IMR-90 (cell line): ENCODE results near the gene NRCAM. TPM values are rescaled to one million over a fixed set of nuclear protein-coding genes. Genes with fewer than 3 reads are reported as not detected.

Experiments
- ATAC-seq: fragments of 200-7000 bp; cut with Tn5 transposase; 2 replicates; pipeline ENCODE4 v1.9.1; 2020; ENCODE audit warnings: low read depth, mild to moderate bottlenecking, moderate library complexity
- BruUV-seq: library from RNA; stranded (reverse); fragments of 400-500 nt; replicated peaks from 2 replicates; lab custom pipeline; 2021; lab: Mats Ljungman, UMichigan
- CTCF ChIA-PET: fragments of 300-600 bp; formaldehyde crosslinking; extraction: SDS; loops from one replicate; lab custom pipeline; 2021; ENCODE audit warnings: antibody characterized with exemption; lab: Yijun Ruan, JAX
- POLR2A ChIA-PET: fragments of 300-600 bp; sonication (Branson Sonifier 250); formaldehyde crosslinking; loops from one replicate; lab custom pipeline; 2022; ENCODE audit warnings: antibody characterized with exemption; ENCODE audit not compliant: unreplicated experiment; lab: Charles Lee
- DNase-seq: peaks from one replicate; pipeline ENCODE4 v3.0.0; 2013
- H2AFZ ChIP-seq: replicated peaks from 2 replicates; pipeline ENCODE3; 2013; ENCODE audit warnings: low read length, mild to moderate bottlenecking; ENCODE audit not compliant: poor library complexity
- H2AK5ac ChIP-seq: 2 replicates; pipeline ENCODE4 v1.6.1; 2013; ENCODE audit warnings: low read depth, low read length, inconsistent platforms
- H2AK9ac ChIP-seq: replicated peaks from 2 replicates; pipeline ENCODE3; 2013; ENCODE audit warnings: mild to moderate bottlenecking, low read depth, low read length, moderate library complexity; ENCODE audit not compliant: poor library complexity
- H2BK120ac ChIP-seq: 2 replicates; pipeline ENCODE4 v1.6.1; 2013; ENCODE audit warnings: low read depth, low read length, inconsistent platforms
- H2BK15ac ChIP-seq: 3 replicates; pipeline ENCODE4 v1.6.1; 2013; ENCODE audit warnings: low read depth, low read length, inconsistent platforms
- H2BK20ac ChIP-seq: 2 replicates; pipeline ENCODE4 v1.6.1; 2013; ENCODE audit warnings: low read depth, mild to moderate bottlenecking, inconsistent platforms, low read length, moderate library complexity
- H2BK5ac ChIP-seq: 2 replicates; pipeline ENCODE4 v1.6.1; 2013; ENCODE audit warnings: mild to moderate bottlenecking, low read depth, low read length, inconsistent platforms; ENCODE audit not compliant: poor library complexity, severe bottlenecking
- H3K14ac ChIP-seq: replicated peaks from 2 replicates; pipeline ENCODE4 v1.6.1; 2013; ENCODE audit warnings: low read depth, low read length, inconsistent platforms
- H3K18ac ChIP-seq: 2 replicates; pipeline ENCODE4 v1.6.1; 2013; ENCODE audit warnings: low read depth, low read length, control low read depth
- H3K23ac ChIP-seq: 2 replicates; pipeline ENCODE4 v1.6.1; 2013; ENCODE audit warnings: low read depth, low read length, inconsistent platforms
- H3K27ac ChIP-seq: 2 replicates; pipeline ENCODE4 v1.5.1; 2013; ENCODE audit warnings: mild to moderate bottlenecking, control low read depth, low read length; ENCODE audit not compliant: insufficient read depth
- H3K27me3 ChIP-seq: 2 replicates; pipeline ENCODE4 v1.6.1; 2013; ENCODE audit warnings: low read length; ENCODE audit not compliant: control insufficient read depth, insufficient read depth
- H3K36me3 ChIP-seq: 2 replicates; pipeline ENCODE4 v1.6.1; 2013; ENCODE audit warnings: low read length, mixed read lengths; ENCODE audit not compliant: control insufficient read depth, insufficient read depth
- H3K4ac ChIP-seq: 2 replicates; pipeline ENCODE4 v1.6.1; 2013; ENCODE audit warnings: low read depth, low read length, inconsistent platforms
- H3K4me1 ChIP-seq: 2 replicates; pipeline ENCODE4 v1.6.1; 2013; ENCODE audit warnings: low read length, mixed read lengths; ENCODE audit not compliant: control insufficient read depth, insufficient read depth
- H3K4me2 ChIP-seq: 2 replicates; pipeline ENCODE4 v1.6.1; 2013; ENCODE audit warnings: low read depth, mild to moderate bottlenecking, control low read depth, low read length, moderate library complexity
- H3K4me3 ChIP-seq: 2 replicates; pipeline ENCODE4 v1.5.1; 2013; ENCODE audit warnings: low read depth, mild to moderate bottlenecking, control low read depth, low read length, moderate library complexity; ENCODE audit not compliant: insufficient read depth
- H3K56ac ChIP-seq: 2 replicates; pipeline ENCODE4 v1.6.1; 2013; ENCODE audit warnings: low read length, inconsistent platforms; ENCODE audit not compliant: insufficient read depth; ENCODE audit errors: extremely low read depth
- H3K79me1 ChIP-seq, 2 experiments: 2 replicates each; pipeline ENCODE4 v1.6.1; 2013; ENCODE audit warnings: low read length in 2 of 2, inconsistent platforms in 1 of 2, low read depth in 1 of 2
- H3K9ac ChIP-seq: 2 replicates; pipeline ENCODE4 v1.6.1; 2013; ENCODE audit warnings: low read depth, low read length, control low read depth
- H3K9me1 ChIP-seq: 2 replicates; pipeline ENCODE4 v1.6.1; 2013; ENCODE audit warnings: low read length, inconsistent platforms; ENCODE audit not compliant: insufficient read depth
- H3K9me3 ChIP-seq: 2 replicates; pipeline ENCODE4 v1.6.1; 2013; ENCODE audit warnings: low read length; ENCODE audit not compliant: control insufficient read depth, insufficient read depth
- H4K20me1 ChIP-seq: 2 replicates; pipeline ENCODE4 v1.6.1; 2013; ENCODE audit warnings: low read length, inconsistent platforms; ENCODE audit not compliant: insufficient read depth
- H4K5ac ChIP-seq: 2 replicates; pipeline ENCODE4 v1.6.1; 2013; ENCODE audit warnings: mild to moderate bottlenecking, low read depth, low read length, control low read depth
- H4K8ac ChIP-seq, 2 experiments: 2 replicates each; pipeline ENCODE4 v1.6.1; 2013; ENCODE audit warnings: low read depth in 2 of 2, low read length in 2 of 2, control low read depth in 1 of 2, inconsistent platforms in 1 of 2
- H4K91ac ChIP-seq: 2 replicates; pipeline ENCODE4 v1.6.1; 2013; ENCODE audit warnings: low read depth, low read length, inconsistent platforms; ENCODE audit not compliant: insufficient read depth
- CTCF ChIP-seq: conservative IDR thresholded peaks from 2 replicates; pipeline ENCODE4 v1.5.1; 2012; ENCODE audit warnings: mild to moderate bottlenecking, low read depth, low read length, improper control_type of control experiment
- POLR2A ChIP-seq: IDR thresholded peaks from 2 replicates; pipeline ENCODE4 v1.6.1; 2012; ENCODE audit warnings: mild to moderate bottlenecking, low read depth, low read length
- WGBS, 2 experiments: methylation state at CpG; one replicate each; pipeline versions ENCODE4 v1.1.5 to v1.1.7; 2013; ENCODE audit warnings: missing lambda C conversion rate in 2 of 2; ENCODE audit not compliant: insufficient read length in 1 of 2; ENCODE audit errors: extremely low coverage in 2 of 2; 5-methylcytosine and 5-hydroxymethylcytosine counted together
- dilution Hi-C: fragments of 300-500 bp; cut with HindIII; formaldehyde crosslinking; loops from one replicate; pipeline ENCODE4 v1.14.3; 2018; ENCODE audit warnings: low sequenced_read_pairs; ENCODE audit not compliant: unreplicated experiment
- in situ Hi-C: fragments of 300-500 bp; cut with MboI; formaldehyde crosslinking; loops from 3 replicates; pipeline ENCODE4 v1.14.3; 2019; ENCODE audit warnings: low sequenced_read_pairs, inconsistent platforms, mixed read lengths
- intact Hi-C: fragments of 100-400 bp; cut with micrococcal nuclease; formaldehyde crosslinking; loops from 2 replicates; pipeline ENCODE4 v1.10.0; 2022
- polyA plus RNA-seq, 3 experiments: library from polyadenylated mRNA; depleted of rRNA; stranded (reverse); fragments of >200 nt; gene quantifications; 2 replicates each; pipeline ENCODE4 v1.2.3, GENCODE V29; 2012; ENCODE audit warnings: low replicate concordance in 1 of 3
- total RNA-seq: library from RNA; depleted of rRNA; stranded (reverse); fragments of >200 nt; gene quantifications from 2 replicates; pipeline ENCODE4 v1.2.3, GENCODE V29; 2012
- TF ChIP-seq, protein P1 (sequence below): fragments of 150-350 bp; IDR thresholded peaks from 2 replicates; pipeline ENCODE4 v1.6.1; 2016; ENCODE audit warnings: low read depth, mild to moderate bottlenecking, low read length, moderate library complexity, borderline replicate concordance

NRCAM gene
- total and polyA plus RNA-seq, 2 of the 4 experiments (the other 2 are of a cell fraction): 0.46 to 1.1 TPM

- ATAC-seq: no peak
- H2BK120ac ChIP-seq: no peak overlapping the region
- H2AK5ac ChIP-seq: no peak overlapping the region
- H4K5ac ChIP-seq: no peak overlapping the region
- H3K4ac ChIP-seq: no peak overlapping the region
- H2BK5ac ChIP-seq: no peak overlapping the region
- no peak overlapping the region for H4K8ac ChIP-seq
- no peaks in the 10 kb centered on the region for H3K4me1 ChIP-seq
- no peak for DNase-seq
- no peaks in the 10 kb centered on the region for H3K9me3 ChIP-seq
- in situ Hi-C loops (no loop called here), intact Hi-C loops (no loop called here), dilution Hi-C loops (no loop called here)
- no peaks in the 10 kb centered on the region for H4K20me1 ChIP-seq
- no peak overlapping the region for H2BK15ac ChIP-seq
- TF ChIP-seq, protein P1, sequence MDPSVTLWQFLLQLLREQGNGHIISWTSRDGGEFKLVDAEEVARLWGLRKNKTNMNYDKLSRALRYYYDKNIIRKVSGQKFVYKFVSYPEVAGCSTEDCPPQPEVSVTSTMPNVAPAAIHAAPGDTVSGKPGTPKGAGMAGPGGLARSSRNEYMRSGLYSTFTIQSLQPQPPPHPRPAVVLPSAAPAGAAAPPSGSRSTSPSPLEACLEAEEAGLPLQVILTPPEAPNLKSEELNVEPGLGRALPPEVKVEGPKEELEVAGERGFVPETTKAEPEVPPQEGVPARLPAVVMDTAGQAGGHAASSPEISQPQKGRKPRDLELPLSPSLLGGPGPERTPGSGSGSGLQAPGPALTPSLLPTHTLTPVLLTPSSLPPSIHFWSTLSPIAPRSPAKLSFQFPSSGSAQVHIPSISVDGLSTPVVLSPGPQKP: no peak
- no peak for TF ChIP-seq CTCF
- no peak for TF ChIP-seq POLR2A
- ChIA-PET CTCF (interaction anchor here (0.6 kb wide), 1 partner anchor 110 kb away, joined by 3 read pairs; no protein-coding TSS in a partner anchor), POLR2A (no interaction called here)
- H3K18ac ChIP-seq: no peak overlapping the region
- H2AK9ac ChIP-seq: no peak overlapping the region
- H2BK20ac ChIP-seq: no peak overlapping the region
- no peak overlapping the region for H2AFZ ChIP-seq
- H3K9me1 ChIP-seq: no peaks in the 10 kb centered on the region
- no peak overlapping the region for H3K4me3 ChIP-seq
- H3K79me1 ChIP-seq: no peaks in the 10 kb centered on the region
- no peak overlapping the region for H3K14ac ChIP-seq
- no peak overlapping the region for H4K91ac ChIP-seq
- WGBS, 2 experiments: no CpG with 5 or more reads among the region's 1 CpG
- H3K36me3 ChIP-seq: no peaks in the 10 kb centered on the region
- no peak overlapping the region for H3K56ac ChIP-seq
- no TSS peak for BruUV-seq
- peaks cover 2% of the 10 kb centered on the region; the same call in 1 of the 2 replicates for H3K27me3 ChIP-seq
- H3K23ac ChIP-seq: no peak overlapping the region
- H3K27ac ChIP-seq: no peak overlapping the region
- no peak overlapping the region for H3K9ac ChIP-seq
- no peak overlapping the region for H3K4me2 ChIP-seq
Observed at GRCh38 chr7:108291152-108291508, 165.1 kb downstream of the NRCAM start.
